Mammary epithelial cell (primary cell): ENCODE measurements around the gene ATRNL1.

ENCODE experiments used
- EZH2 ChIP-seq: IDR thresholded peaks from 2 replicates; pipeline ENCODE4 v1.6.1; 2012; ENCODE audit warnings: low read length, inconsistent platforms, borderline replicate concordance
- TF ChIP-seq, protein P1 (sequence below), 2 donors: IDR thresholded peaks in 1 of 2; conservative IDR thresholded peaks in 1 of 2; 2 replicates each; pipeline ENCODE4 v1.5.1; 2011 to 2012; ENCODE audit warnings: inconsistent platforms in 2 of 2, low read length in 2 of 2, mild to moderate bottlenecking in 2 of 2, control low read depth in 1 of 2, low read depth in 1 of 2; ENCODE audit not compliant: insufficient read depth in 1 of 2; ENCODE audit errors: extremely low read depth in 1 of 2

GRCh38 chr10:115092555-115093285, 445 bp upstream of the ATRNL1 start:
- no peak for TF ChIP-seq EZH2
- TF ChIP-seq, protein P1, sequence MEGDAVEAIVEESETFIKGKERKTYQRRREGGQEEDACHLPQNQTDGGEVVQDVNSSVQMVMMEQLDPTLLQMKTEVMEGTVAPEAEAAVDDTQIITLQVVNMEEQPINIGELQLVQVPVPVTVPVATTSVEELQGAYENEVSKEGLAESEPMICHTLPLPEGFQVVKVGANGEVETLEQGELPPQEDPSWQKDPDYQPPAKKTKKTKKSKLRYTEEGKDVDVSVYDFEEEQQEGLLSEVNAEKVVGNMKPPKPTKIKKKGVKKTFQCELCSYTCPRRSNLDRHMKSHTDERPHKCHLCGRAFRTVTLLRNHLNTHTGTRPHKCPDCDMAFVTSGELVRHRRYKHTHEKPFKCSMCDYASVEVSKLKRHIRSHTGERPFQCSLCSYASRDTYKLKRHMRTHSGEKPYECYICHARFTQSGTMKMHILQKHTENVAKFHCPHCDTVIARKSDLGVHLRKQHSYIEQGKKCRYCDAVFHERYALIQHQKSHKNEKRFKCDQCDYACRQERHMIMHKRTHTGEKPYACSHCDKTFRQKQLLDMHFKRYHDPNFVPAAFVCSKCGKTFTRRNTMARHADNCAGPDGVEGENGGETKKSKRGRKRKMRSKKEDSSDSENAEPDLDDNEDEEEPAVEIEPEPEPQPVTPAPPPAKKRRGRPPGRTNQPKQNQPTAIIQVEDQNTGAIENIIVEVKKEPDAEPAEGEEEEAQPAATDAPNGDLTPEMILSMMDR (conservative IDR thresholded peaks at IDR 0.05 in 1 of 2, IDR thresholded peaks at IDR 0.05 in 1 of 2; ENCODE audit: extremely low read depth in 1 of 2, insufficient read depth in 1 of 2, low read depth in 1 of 2, low read length in 2 of 2) = no peak
